Subcutaneous abdominal adipose tissue (tissue), 5 donors: ENCODE results near the gene NEK6.
"Not testable (repeated sequence)": the region's sequence is repeated elsewhere in the genome, so short reads cannot be mapped to it uniquely, and the experiment has no call there.

ENCODE experiments used
- H3K27ac ChIP-seq: one replicate; pipeline ENCODE4 v1.7.0; 2013; ENCODE audit warnings: low read depth, mild to moderate bottlenecking, inconsistent platforms, low read length, moderate library complexity
- H3K27me3 ChIP-seq, 5 donors: one replicate each; pipeline ENCODE4 v1.7.0; 2013; ENCODE audit warnings: low read length in 5 of 5, inconsistent platforms in 1 of 5; ENCODE audit not compliant: control insufficient read depth in 5 of 5, insufficient read depth in 4 of 5
- H3K36me3 ChIP-seq, 5 donors: one replicate each; pipeline ENCODE4 v1.7.0; 2013; ENCODE audit warnings: low read length in 5 of 5; ENCODE audit not compliant: control insufficient read depth in 5 of 5, insufficient read depth in 5 of 5
- H3K4me1 ChIP-seq, 5 donors: one replicate each; pipeline ENCODE4 v1.7.0; 2013; ENCODE audit warnings: low read length in 5 of 5, mild to moderate bottlenecking in 3 of 5, moderate library complexity in 1 of 5; ENCODE audit not compliant: control insufficient read depth in 5 of 5, insufficient read depth in 5 of 5
- H3K4me3 ChIP-seq, 5 donors: one replicate each; pipeline ENCODE4 v1.7.0; 2013; ENCODE audit warnings: low read length in 5 of 5, low read depth in 1 of 5
- H3K9ac ChIP-seq, 5 donors: one replicate each; pipeline ENCODE4 v1.7.0; 2013; ENCODE audit warnings: low read length in 5 of 5, mild to moderate bottlenecking in 4 of 5, moderate library complexity in 3 of 5
- H3K9me3 ChIP-seq, 5 donors: one replicate each; pipeline ENCODE4 v1.7.0; 2013; ENCODE audit warnings: low read length in 5 of 5; ENCODE audit not compliant: control insufficient read depth in 5 of 5
- donor health status: healthy.
- donor health status: healthy.
- donor health status: healthy.
- donor health status: healthy.
- donor health status: healthy.

The NEK6 gene

DNA sequence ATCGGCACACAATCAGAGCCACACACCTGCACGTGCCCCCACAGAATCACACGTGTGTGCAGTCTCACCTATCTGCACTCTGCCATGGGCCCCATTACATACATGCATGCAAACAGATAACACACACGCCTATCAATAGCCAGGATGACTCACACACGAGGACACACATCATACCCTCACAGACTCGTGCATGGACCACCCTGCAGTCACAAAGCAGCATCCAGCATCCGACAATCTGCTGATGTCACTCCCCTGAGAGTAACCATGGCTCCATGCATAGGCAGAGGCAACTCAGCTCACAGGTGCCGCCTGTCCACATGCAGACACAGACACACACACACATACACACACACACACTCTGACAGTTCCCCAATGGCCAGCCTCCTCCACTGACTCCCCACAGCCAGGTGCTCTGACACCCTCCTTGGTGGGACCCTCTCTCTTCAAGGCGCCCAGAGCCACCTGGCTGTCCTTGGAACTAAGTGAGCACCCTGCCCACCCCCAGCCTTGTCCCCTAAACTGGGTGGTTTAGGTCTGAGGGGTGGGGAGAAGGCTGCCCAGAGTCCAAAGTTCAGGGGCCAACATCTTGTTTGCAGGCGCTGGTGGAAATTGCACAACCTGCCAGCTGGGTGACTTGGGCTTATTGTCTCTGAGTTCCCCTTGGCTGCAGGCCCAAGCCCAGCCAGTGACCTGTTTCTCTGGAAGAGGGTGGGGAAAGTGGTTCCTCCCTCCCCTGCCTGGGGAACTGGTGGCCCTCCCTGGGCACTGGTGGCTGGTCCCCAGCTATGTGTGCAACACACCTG is 34.6 kb upstream of the NEK6 start:
- Histone ChIP-seq H3K9ac (no peak overlapping the region), H3K4me1 (peaks cover 12 to 57% (median 40%) of the 10 kb centered on the region in 5 donors), H3K9me3 (no peaks in the 10 kb centered on the region), H3K27ac (no peak overlapping the region), H3K4me3 (no peak overlapping the region), H3K36me3 (no peaks in the 10 kb centered on the region), H3K27me3 (no peaks in the 10 kb centered on the region)

DNA sequence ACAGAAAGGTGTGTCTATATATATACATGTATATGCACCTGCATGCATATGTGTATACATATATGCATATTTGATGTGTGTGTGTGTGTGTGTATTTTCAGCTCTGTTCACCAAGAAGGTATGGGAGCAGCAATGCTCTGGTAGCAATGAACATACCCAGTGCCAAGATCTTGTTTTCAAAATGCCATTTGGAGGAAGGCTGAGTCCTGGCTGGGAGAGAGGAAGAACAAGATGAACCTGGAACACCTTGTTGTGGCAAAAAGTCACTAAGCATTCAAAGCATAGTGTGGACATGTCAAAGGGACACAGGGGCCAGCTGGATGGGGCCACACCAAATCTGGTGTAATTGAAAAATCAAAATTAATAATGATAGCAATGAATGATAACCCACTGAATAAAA is 31.8 kb upstream of the NEK6 start:
- Histone ChIP-seq H3K9ac (no peak overlapping the region), H3K27me3 (no peaks in the 10 kb centered on the region), H3K9me3 (no peaks in the 10 kb centered on the region), H3K36me3 (no peaks in the 10 kb centered on the region), H3K27ac (no peak overlapping the region), H3K4me1 (peaks cover 10 to 32% (median 25%) of the 10 kb centered on the region in 5 donors), H3K4me3 (no peak overlapping the region)

GRCh38 chr9:124228516-124228915 is 29.2 kb upstream of the NEK6 start:
- no peak overlapping the region for H3K4me3 ChIP-seq
- H3K27me3 ChIP-seq: no peaks in the 10 kb centered on the region
- H3K27ac ChIP-seq: no peak overlapping the region
- no peak overlapping the region for H3K9ac ChIP-seq
- no peaks in the 10 kb centered on the region for H3K9me3 ChIP-seq
- peaks cover 0 to 6% (median under 1%) of the 10 kb centered on the region in 5 donors for H3K4me1 ChIP-seq
- H3K36me3 ChIP-seq: no peaks in the 10 kb centered on the region

GRCh38 chr9:124231095-124231737 is 26.5 kb upstream of the NEK6 start:
- H3K27me3 ChIP-seq: no peaks in the 10 kb centered on the region
- H3K27ac ChIP-seq: no peak overlapping the region
- no peaks in the 10 kb centered on the region for H3K4me1 ChIP-seq

DNA sequence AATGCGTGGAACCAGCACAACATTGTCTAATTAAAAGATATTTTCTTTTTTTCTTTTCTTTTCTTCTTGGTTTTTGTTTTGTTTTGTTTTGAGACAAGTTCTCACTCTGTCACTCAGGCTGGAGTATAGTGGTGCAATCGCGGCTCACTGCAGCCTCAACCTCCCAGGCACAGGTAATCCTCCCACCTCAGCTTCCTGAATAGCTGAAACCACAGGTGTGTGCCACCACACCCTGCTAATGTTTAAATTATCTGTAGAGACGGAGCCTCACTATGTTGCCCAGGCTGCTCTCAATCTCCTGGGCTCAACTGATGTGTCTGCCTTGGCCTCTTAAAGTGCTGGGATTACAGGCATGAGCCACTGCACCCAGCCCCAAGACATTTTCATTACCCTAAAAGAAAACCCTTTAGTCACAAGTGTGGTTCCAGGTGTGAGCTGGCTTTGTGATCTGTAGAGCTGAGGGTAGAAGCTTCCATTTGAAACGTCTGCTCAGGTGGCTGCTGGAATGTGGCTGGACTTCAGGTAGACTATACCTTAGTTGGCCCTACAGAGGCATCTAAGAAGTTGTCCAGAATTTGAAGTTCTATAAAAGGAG is 19.1 kb upstream of the NEK6 start:
- Histone ChIP-seq H3K27me3 (no peaks in the 10 kb centered on the region), H3K4me3 (no peak overlapping the region), H3K9me3 (peaks cover 0 to 5% (median 0%) of the 10 kb centered on the region in 5 donors), H3K9ac (no peak overlapping the region), H3K4me1 (peaks cover 5 to 28% (median 19%) of the 10 kb centered on the region in 5 donors), H3K36me3 (no peaks in the 10 kb centered on the region), H3K27ac (no peak overlapping the region)

More at GRCh38 chr9:124231095-124231737, 26.5 kb upstream of the NEK6 start:
- Histone ChIP-seq H3K36me3 (no peaks in the 10 kb centered on the region), H3K4me3 (no peak overlapping the region), H3K9ac (no peak overlapping the region), H3K9me3 (peaks cover 0 to 5% (median 0%) of the 10 kb centered on the region in 5 donors)

DNA sequence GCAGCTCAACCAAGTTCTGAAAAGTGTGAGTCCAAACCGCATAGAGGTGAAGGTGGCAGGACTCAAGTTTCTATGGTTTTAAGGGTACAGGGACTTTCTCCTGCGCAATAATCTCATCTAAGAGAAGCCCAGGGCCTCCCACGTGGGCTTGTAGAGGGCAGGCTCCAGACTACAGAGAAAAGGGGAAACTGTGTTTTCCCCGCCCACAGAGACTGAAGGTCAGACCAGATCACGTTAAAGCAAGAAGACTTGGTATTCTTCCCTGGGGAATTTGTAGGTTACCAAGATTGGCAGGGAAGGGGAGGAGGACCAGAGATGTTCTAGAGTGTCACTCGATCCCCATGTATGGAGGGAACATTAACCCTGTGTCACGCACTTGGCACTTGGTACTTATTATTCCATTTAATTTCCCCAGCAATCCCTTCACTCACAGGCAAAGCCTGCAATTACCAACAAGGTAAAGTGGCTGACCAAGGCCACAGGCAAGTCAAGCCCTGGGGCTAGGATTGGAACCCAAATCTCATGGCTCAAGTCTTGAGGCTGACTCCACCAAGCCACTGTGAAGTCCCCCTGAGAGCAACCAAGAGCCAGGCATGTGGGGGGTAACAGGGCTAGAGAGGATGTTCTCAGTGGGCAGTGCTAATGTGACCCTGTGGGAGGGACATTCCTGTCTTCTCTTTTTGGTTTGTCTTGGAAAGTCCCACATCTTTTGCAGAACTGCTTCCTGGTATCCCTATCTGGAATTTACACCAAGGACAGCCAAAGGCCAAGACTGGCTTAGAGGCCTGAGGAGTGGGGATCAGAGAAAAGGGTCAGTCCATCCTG is 18.3 kb upstream of the NEK6 start:
- Histone ChIP-seq H3K27ac (no peak overlapping the region), H3K9ac (no peak overlapping the region), H3K36me3 (no peaks in the 10 kb centered on the region), H3K4me3 (no peak overlapping the region), H3K27me3 (no peaks in the 10 kb centered on the region), H3K4me1 (peaks cover 5 to 28% (median 19%) of the 10 kb centered on the region in 5 donors), H3K9me3 (peaks cover 0 to 1% (median 0%) of the 10 kb centered on the region in 5 donors)

DNA sequence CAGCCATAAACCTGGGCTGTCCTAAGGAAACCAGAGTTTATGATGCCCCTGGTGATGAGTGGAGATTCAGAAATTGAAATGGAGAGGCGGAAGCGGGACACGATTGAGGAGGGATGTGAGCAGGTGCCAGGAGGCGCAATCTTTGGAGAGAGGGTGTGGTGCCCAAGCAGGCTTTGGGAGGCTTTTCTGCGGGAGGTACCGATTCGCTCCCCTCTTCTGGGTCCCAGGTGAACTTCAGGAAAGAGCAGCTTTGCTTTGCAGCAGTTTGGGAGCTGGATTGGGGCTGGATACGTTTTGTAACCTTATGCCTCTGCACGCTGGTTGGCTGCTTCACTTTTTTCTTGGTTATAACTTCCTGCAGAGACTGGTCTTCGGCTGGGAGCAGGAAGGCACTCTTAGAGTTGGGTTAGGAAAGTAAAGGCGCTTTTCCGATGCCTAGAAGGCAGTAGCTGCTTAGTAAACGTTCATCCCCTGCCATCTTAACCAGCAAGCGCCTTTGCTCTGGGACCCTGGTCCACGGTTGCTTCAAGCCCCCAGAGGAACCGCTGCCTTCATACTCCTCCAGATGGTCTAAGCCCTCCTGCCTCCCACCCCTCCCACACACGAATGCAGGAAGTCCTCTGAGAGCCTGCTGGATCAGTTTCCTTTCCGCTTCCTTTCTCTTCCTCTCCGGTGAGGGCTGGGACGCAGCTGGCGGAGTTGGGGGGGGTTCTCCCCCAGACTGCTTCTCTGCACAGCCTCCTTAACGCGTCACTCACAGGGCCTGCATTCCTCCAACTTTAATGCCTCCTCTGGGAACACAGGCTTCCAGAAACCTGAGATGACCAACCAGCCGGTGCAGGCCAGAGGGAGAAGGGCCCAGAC is 15.2 kb upstream of the NEK6 start:
- no peak overlapping the region for H3K27ac ChIP-seq
- H3K36me3 ChIP-seq: no peaks in the 10 kb centered on the region
- no peaks in the 10 kb centered on the region for H3K27me3 ChIP-seq
- H3K9ac ChIP-seq: peak overlapping the region in 2 of 5 donors; percentile 1 to 60
- H3K4me3 ChIP-seq: peak overlapping the region; percentile 26 to 80 (median 55)
- peaks cover 5 to 28% (median 19%) of the 10 kb centered on the region in 5 donors for H3K4me1 ChIP-seq
- no peaks in the 10 kb centered on the region for H3K9me3 ChIP-seq

DNA sequence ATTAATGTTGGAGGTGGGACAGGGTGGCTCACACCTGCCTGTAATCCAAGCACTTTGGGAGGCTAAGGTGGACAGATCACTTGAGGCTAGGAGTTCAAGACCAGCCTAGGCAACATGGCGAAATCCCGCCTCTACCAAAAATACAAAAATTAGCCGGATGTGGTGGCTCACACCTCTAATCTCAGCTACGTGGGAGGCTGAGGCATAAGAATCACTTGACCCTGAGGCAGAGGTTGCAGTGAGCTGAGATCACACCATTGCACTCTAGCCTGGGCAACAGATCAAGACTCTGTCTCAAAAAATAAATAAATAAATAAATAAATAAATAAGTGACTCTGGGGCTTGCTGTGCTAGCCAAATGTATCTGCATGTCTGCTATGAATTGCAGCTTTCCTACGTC is 10.4 kb upstream of the NEK6 start:
- H3K27me3 ChIP-seq, H3K9ac ChIP-seq, H3K36me3 ChIP-seq, H3K4me3 ChIP-seq, H3K9me3 ChIP-seq, H3K27ac ChIP-seq: not testable (repeated sequence)
- H3K4me1 ChIP-seq: peaks cover 2 to 24% (median 21%) of the 10 kb centered on the region in 5 donors

DNA sequence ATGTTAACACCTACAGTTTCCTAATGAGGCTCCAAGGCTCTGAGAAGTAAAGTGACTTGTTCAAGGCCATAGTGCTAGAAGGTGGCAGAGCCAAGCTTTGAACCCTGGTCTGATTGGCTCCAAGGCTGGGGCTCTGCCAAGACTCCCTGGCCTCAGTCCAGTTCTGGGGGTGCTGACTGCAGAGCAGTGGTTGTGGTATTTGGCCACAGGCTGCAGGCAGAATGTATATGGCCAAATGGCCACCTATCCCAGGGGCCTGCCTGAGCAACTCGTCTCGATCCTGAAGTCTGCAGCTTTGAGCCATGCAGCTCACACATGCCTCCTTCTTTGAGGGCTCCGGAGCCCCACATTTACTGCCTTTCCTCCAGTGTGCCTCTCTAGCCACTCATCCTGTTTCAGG is 9.7 kb upstream of the NEK6 start:
- no peaks in the 10 kb centered on the region for H3K9me3 ChIP-seq
- H3K27me3 ChIP-seq: no peaks in the 10 kb centered on the region
- no peak overlapping the region for H3K27ac ChIP-seq
- no peak overlapping the region for H3K4me3 ChIP-seq
- H3K4me1 ChIP-seq: peaks cover 0 to 20% (median 15%) of the 10 kb centered on the region in 5 donors
- H3K9ac ChIP-seq: no peak overlapping the region
- no peaks in the 10 kb centered on the region for H3K36me3 ChIP-seq
